ENCODE data around the gene GFPT2. TPM values are rescaled to one million over a fixed set of nuclear protein-coding genes. Genes with fewer than 3 reads are reported as not detected.

Gene GFPT2
- total RNA-seq, 2 experiments from 2014 or later, result not detected

GRCh38 chr5:180345781-180346180 is 7.4 kb downstream of the GFPT2 start:
- intact Hi-C loops (cut with micrococcal nuclease; ENCODE audit: unreplicated experiment), result no loop called here
- Histone ChIP-seq H2AFZ (ENCODE audit: low read length) (no peak overlapping the region), H3K79me2 (ENCODE audit: insufficient read depth, low read depth, low read length) (no peaks in the 10 kb centered on the region), H3K36me3 (ENCODE audit: insufficient read depth, low read length) (no peaks in the 10 kb centered on the region), H3K4me1 (ENCODE audit: insufficient read depth, low read length, poor library complexity, severe bottlenecking) (no peaks in the 10 kb centered on the region), H3K9me3 (ENCODE audit: low read length) (no peaks in the 10 kb centered on the region), H3K27ac (ENCODE audit: low read depth, low read length, poor library complexity, severe bottlenecking) (no peak overlapping the region), H4K20me1 (ENCODE audit: insufficient read depth, low read length) (no peaks in the 10 kb centered on the region), H3K4me3 (ENCODE audit: low read depth, low read length, poor library complexity, severe bottlenecking) (no peak overlapping the region), H3K9me2 (ENCODE audit: insufficient read depth, low read length) (no peaks in the 10 kb centered on the region), H3K4me2 (ENCODE audit: low read length) (no peak overlapping the region)
- DNase-seq (ENCODE audit: low spot score), result no peak
- BruUV-seq (replicated peaks), result no TSS peak
- ChIA-PET CTCF (ENCODE audit: unreplicated experiment) (no interaction called here), POLR2A (no interaction called here)
- TF ChIP-seq EZH2phosphoT487 (IDR thresholded peaks at IDR 0.05; ENCODE audit: borderline replicate concordance, low read depth, low read length), result no peak

- no peak overlapping the region for H3K4me2 ChIP-seq (ENCODE audit: low read length)
- no peak overlapping the region for H2AFZ ChIP-seq (ENCODE audit: low read length)
- ChIA-PET POLR2A (no interaction called here), CTCF (ENCODE audit: unreplicated experiment) (no interaction called here)
- no peak for TF ChIP-seq CTCF (conservative IDR thresholded peaks at IDR 0.05; ENCODE audit: low read length)
- no peak for TF ChIP-seq EZH2phosphoT487 (IDR thresholded peaks at IDR 0.05; ENCODE audit: borderline replicate concordance, low read depth, low read length)
- H3K9me3 ChIP-seq (ENCODE audit: low read length), result no peaks in the 10 kb centered on the region
- no peak for DNase-seq (ENCODE audit: low spot score)
- H4K20me1 ChIP-seq (ENCODE audit: insufficient read depth, low read length), result no peaks in the 10 kb centered on the region
- no peak overlapping the region for H3K27ac ChIP-seq (ENCODE audit: low read depth, low read length, poor library complexity, severe bottlenecking)
- no peaks in the 10 kb centered on the region for H3K79me2 ChIP-seq (ENCODE audit: insufficient read depth, low read depth, low read length)
- no peaks in the 10 kb centered on the region for H3K4me1 ChIP-seq (ENCODE audit: insufficient read depth, low read length, poor library complexity, severe bottlenecking)
- BruUV-seq (replicated peaks), result no TSS peak
- intact Hi-C loops (cut with micrococcal nuclease; ENCODE audit: unreplicated experiment), result no loop called here
- H3K4me3 ChIP-seq (ENCODE audit: low read depth, low read length, poor library complexity, severe bottlenecking), result no peak overlapping the region
- no peaks in the 10 kb centered on the region for H3K9me2 ChIP-seq (ENCODE audit: insufficient read depth, low read length)
- no peaks in the 10 kb centered on the region for H3K36me3 ChIP-seq (ENCODE audit: insufficient read depth, low read length)
Observed at GRCh38 chr5:180345186-180345585, 8.0 kb downstream of the GFPT2 start.

GRCh38 chr5:180344696-180344999 is 8.5 kb downstream of the GFPT2 start:
- no peaks in the 10 kb centered on the region for H3K36me3 ChIP-seq (ENCODE audit: insufficient read depth, low read length)
- ChIA-PET POLR2A (no interaction called here), CTCF (ENCODE audit: unreplicated experiment) (no interaction called here)
- H3K4me3 ChIP-seq (ENCODE audit: low read depth, low read length, poor library complexity, severe bottlenecking), result no peak overlapping the region
- TF ChIP-seq EZH2phosphoT487 (IDR thresholded peaks at IDR 0.05; ENCODE audit: borderline replicate concordance, low read depth, low read length), result no peak
- TF ChIP-seq CTCF (conservative IDR thresholded peaks at IDR 0.05; ENCODE audit: low read length), result no peak
- intact Hi-C loops (cut with micrococcal nuclease; ENCODE audit: unreplicated experiment), result no loop called here
- H2AFZ ChIP-seq (ENCODE audit: low read length), result no peak overlapping the region
- H3K9me2 ChIP-seq (ENCODE audit: insufficient read depth, low read length), result no peaks in the 10 kb centered on the region
- no peaks in the 10 kb centered on the region for H3K4me1 ChIP-seq (ENCODE audit: insufficient read depth, low read length, poor library complexity, severe bottlenecking)
- no peak overlapping the region for H3K4me2 ChIP-seq (ENCODE audit: low read length)
- no peak overlapping the region for H3K27ac ChIP-seq (ENCODE audit: low read depth, low read length, poor library complexity, severe bottlenecking)
- H3K9me3 ChIP-seq (ENCODE audit: low read length), result no peaks in the 10 kb centered on the region
- DNase-seq (ENCODE audit: low spot score), result no peak
- no peaks in the 10 kb centered on the region for H4K20me1 ChIP-seq (ENCODE audit: insufficient read depth, low read length)
- H3K79me2 ChIP-seq (ENCODE audit: insufficient read depth, low read depth, low read length), result no peaks in the 10 kb centered on the region
- no TSS peak for BruUV-seq (replicated peaks)
